Caco-2 (cell line): ENCODE data around the gene EDN2. TPM values are rescaled to one million over a fixed set of nuclear protein-coding genes. Genes with fewer than 3 reads are reported as not detected.

Experiments used
- BruUV-seq: library from RNA; stranded (reverse); fragments of 400-500 nt; replicated peaks from 2 replicates; lab custom pipeline; 2021; lab: Mats Ljungman, UMichigan
- CTCF ChIA-PET: fragments of 300-600 bp; sonication (Branson Sonifier 250); formaldehyde crosslinking; loops from one replicate; lab custom pipeline; 2022; ENCODE audit warnings: antibody characterized with exemption; lab: Charles Lee
- POLR2A ChIA-PET: fragments of 300-600 bp; sonication (Branson Sonifier 250); formaldehyde crosslinking; loops from one replicate; lab custom pipeline; 2022; ENCODE audit warnings: antibody characterized with exemption; lab: Charles Lee
- DNase-seq, 2 experiments: peaks; one replicate each; pipeline versions ENCODE4 v3.0.0 to v3.0.0-alpha.2; 2020 to 2022
- H3K27me3 ChIP-seq: replicated peaks from 2 replicates; pipeline ENCODE4 v1.6.0; 2011; ENCODE audit warnings: low read length; ENCODE audit not compliant: control insufficient read depth, insufficient read depth
- H3K36me3 ChIP-seq: 2 replicates; pipeline ENCODE4 v1.5.1; 2011; ENCODE audit warnings: low read length; ENCODE audit not compliant: control insufficient read depth, insufficient read depth
- H3K4me1 ChIP-seq: fragments of 250-450 bp; sonication (Bioruptor Pico); 2 replicates; pipeline ENCODE4 v1.5.1; 2020; ENCODE audit warnings: mild to moderate bottlenecking
- H3K4me3 ChIP-seq: 2 replicates; pipeline ENCODE4 v1.5.1; 2011; ENCODE audit warnings: low read depth, mild to moderate bottlenecking, control low read depth, low read length
- H3K9me3 ChIP-seq: fragments of 250-450 bp; sonication (Bioruptor Pico); 2 replicates; pipeline ENCODE4 v1.5.1; 2020; ENCODE audit warnings: mild to moderate bottlenecking, moderate library complexity
- H3K27ac Mint-ChIP-seq: one replicate; pipeline ENCODE4 v1.8.0; 2022; ENCODE audit warnings: mixed read lengths; ENCODE audit not compliant: unreplicated experiment
- H3K27me3 Mint-ChIP-seq: one replicate; pipeline ENCODE4 v1.8.0; 2022; ENCODE audit warnings: mixed read lengths; ENCODE audit not compliant: insufficient read depth, unreplicated experiment
- H3K36me3 Mint-ChIP-seq: one replicate; pipeline ENCODE4 v1.8.0; 2022; ENCODE audit warnings: mild to moderate bottlenecking, mixed read lengths; ENCODE audit not compliant: insufficient read depth, unreplicated experiment
- H3K4me1 Mint-ChIP-seq: one replicate; pipeline ENCODE4 v1.8.0; 2022; ENCODE audit warnings: low read depth, mixed read lengths; ENCODE audit not compliant: unreplicated experiment
- H3K4me3 Mint-ChIP-seq: one replicate; pipeline ENCODE4 v1.8.0; 2022; ENCODE audit warnings: mild to moderate bottlenecking, moderate library complexity, mixed read lengths; ENCODE audit not compliant: unreplicated experiment
- H3K9me3 Mint-ChIP-seq: one replicate; pipeline ENCODE4 v1.8.0; 2022; ENCODE audit warnings: mixed read lengths; ENCODE audit not compliant: unreplicated experiment
- CTCF ChIP-seq, 2 experiments: fragments of 200-600 bp in 1 of 2; IDR thresholded peaks; 1 replicate in 1 of 2; 2 replicates in 1 of 2; pipeline versions ENCODE4 v1.5.1 to v1.8.0; 2011 to 2022; ENCODE audit warnings: antibody characterized with exemption in 1 of 2, control low read depth in 1 of 2, inconsistent platforms in 1 of 2, low read depth in 1 of 2, low read length in 1 of 2, mild to moderate bottlenecking in 1 of 2, moderate library complexity in 1 of 2; ENCODE audit not compliant: insufficient read depth in 1 of 2, severe bottlenecking in 1 of 2, unreplicated experiment in 1 of 2
- intact Hi-C: fragments of 100-400 bp; cut with micrococcal nuclease; formaldehyde crosslinking; loops from one replicate; pipeline ENCODE4 v1.10.0; 2022; ENCODE audit not compliant: unreplicated experiment
- total RNA-seq: library from RNA; stranded (reverse); gene quantifications from 2 replicates; pipeline ENCODE4 v1.2.3, GENCODE V29; 2022

EDN2 gene
- total RNA-seq, 1 experiment from 2014 or later: not detected

- no peak for TF ChIP-seq CTCF (IDR thresholded peaks at IDR 0.05; ENCODE audit: insufficient read depth in 1 of 2, low read depth in 1 of 2, low read length in 1 of 2, severe bottlenecking in 1 of 2, unreplicated experiment in 1 of 2)
- Histone ChIP-seq H3K4me3 (no peak overlapping the region), H3K4me1 (no peaks in the 10 kb centered on the region), H3K9me3 (no peaks in the 10 kb centered on the region), H3K36me3 (no peaks in the 10 kb centered on the region), H3K27me3 (no peaks in the 10 kb centered on the region)
- Mint-ChIP-seq H3K36me3 (no peaks in the 10 kb centered on the region), H3K27ac (no peak overlapping the region), H3K27me3 (peaks cover 4% of the 10 kb centered on the region), H3K4me1 (no peaks in the 10 kb centered on the region), H3K4me3 (no peak overlapping the region), H3K9me3 (peaks cover 6% of the 10 kb centered on the region)
- ChIA-PET CTCF (no interaction called here), POLR2A (no interaction called here)
- intact Hi-C loops: no loop called here
- BruUV-seq: no TSS peak
- no peak for DNase-seq
These were observed 41.6 kb upstream of the EDN2 start for GRCh38 chr1:41525891-41526587.

GRCh38 chr1:41524676-41525675 is 40.5 kb upstream of the EDN2 start:
- no peak overlapping the region for H3K4me3 Mint-ChIP-seq
- H3K27ac Mint-ChIP-seq: no peak overlapping the region
- H3K4me3 ChIP-seq: no peak overlapping the region
- intact Hi-C loops: no loop called here
- no peaks in the 10 kb centered on the region for H3K9me3 ChIP-seq
- H3K4me1 Mint-ChIP-seq: no peaks in the 10 kb centered on the region
- ChIA-PET CTCF (no interaction called here), POLR2A (no interaction called here)
- DNase-seq: no peak
- H3K27me3 Mint-ChIP-seq: no peaks in the 10 kb centered on the region
- no peaks in the 10 kb centered on the region for H3K36me3 Mint-ChIP-seq
- no peaks in the 10 kb centered on the region for H3K4me1 ChIP-seq
- TF ChIP-seq CTCF (IDR thresholded peaks at IDR 0.05; ENCODE audit: insufficient read depth in 1 of 2, low read depth in 1 of 2, low read length in 1 of 2, severe bottlenecking in 1 of 2, unreplicated experiment in 1 of 2): no peak
- BruUV-seq: no TSS peak
- no peaks in the 10 kb centered on the region for H3K36me3 ChIP-seq
- H3K27me3 ChIP-seq: no peaks in the 10 kb centered on the region
- H3K9me3 Mint-ChIP-seq: no peaks in the 10 kb centered on the region

- Histone ChIP-seq H3K36me3 (no peaks in the 10 kb centered on the region), H3K4me1 (no peaks in the 10 kb centered on the region), H3K4me3 (no peak overlapping the region), H3K9me3 (no peaks in the 10 kb centered on the region), H3K27me3 (no peaks in the 10 kb centered on the region)
- intact Hi-C loops: no loop called here
- H3K4me3 Mint-ChIP-seq: no peak overlapping the region
- no peaks in the 10 kb centered on the region for H3K4me1 Mint-ChIP-seq
- CTCF ChIA-PET: interaction anchor here (0.5 kb wide), 1 partner anchor 19 kb away, joined by 3 read pairs; no protein-coding TSS in a partner anchor
- POLR2A ChIA-PET: no interaction called here
- H3K36me3 Mint-ChIP-seq: no peaks in the 10 kb centered on the region
- H3K9me3 Mint-ChIP-seq: no peaks in the 10 kb centered on the region
- no peak for TF ChIP-seq CTCF (IDR thresholded peaks at IDR 0.05; ENCODE audit: insufficient read depth in 1 of 2, low read depth in 1 of 2, low read length in 1 of 2, severe bottlenecking in 1 of 2, unreplicated experiment in 1 of 2)
- H3K27me3 Mint-ChIP-seq: peaks cover 5% of the 10 kb centered on the region
- BruUV-seq: no TSS peak
- DNase-seq: no peak
- no peak overlapping the region for H3K27ac Mint-ChIP-seq
These were observed 39.6 kb upstream of the EDN2 start for GRCh38 chr1:41523949-41524675.
